Measurements from ENCODE around the gene KRT77. TPM values are rescaled to one million over a fixed set of nuclear protein-coding genes. Genes with fewer than 3 reads are reported as not detected.

KRT77 gene
- total RNA-seq, 4 donors from 2014 or later = not detected

DNA sequence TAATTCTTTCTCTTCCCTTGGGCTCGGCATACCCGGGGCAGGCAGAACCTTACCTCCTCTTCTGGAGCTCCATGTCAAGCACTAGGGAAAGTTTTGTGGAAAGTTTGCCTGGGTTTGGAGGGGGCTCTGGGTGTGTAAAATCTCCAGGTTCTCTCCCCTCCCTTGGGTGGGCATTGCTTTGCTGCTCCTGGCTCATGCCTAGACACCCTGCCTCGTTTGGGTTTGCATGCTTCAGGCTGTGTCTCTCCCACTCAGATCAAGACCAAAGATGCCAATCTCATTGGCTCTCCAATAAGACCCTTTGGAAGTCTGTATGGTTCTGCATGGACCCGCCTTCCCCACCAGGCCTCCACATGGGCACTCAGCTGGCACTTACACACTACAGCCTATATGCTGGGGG is 45.1 kb downstream of the KRT77 start:
- DNase-seq = no peak
- H3K36me3 ChIP-seq = no peaks in the 10 kb centered on the region
- H3K9me3 ChIP-seq = no peaks in the 10 kb centered on the region
- H3K4me1 ChIP-seq = no peaks in the 10 kb centered on the region
- TF ChIP-seq POLR2A (IDR thresholded peaks at IDR 0.05) = no peak
- TF ChIP-seq, protein P1, sequence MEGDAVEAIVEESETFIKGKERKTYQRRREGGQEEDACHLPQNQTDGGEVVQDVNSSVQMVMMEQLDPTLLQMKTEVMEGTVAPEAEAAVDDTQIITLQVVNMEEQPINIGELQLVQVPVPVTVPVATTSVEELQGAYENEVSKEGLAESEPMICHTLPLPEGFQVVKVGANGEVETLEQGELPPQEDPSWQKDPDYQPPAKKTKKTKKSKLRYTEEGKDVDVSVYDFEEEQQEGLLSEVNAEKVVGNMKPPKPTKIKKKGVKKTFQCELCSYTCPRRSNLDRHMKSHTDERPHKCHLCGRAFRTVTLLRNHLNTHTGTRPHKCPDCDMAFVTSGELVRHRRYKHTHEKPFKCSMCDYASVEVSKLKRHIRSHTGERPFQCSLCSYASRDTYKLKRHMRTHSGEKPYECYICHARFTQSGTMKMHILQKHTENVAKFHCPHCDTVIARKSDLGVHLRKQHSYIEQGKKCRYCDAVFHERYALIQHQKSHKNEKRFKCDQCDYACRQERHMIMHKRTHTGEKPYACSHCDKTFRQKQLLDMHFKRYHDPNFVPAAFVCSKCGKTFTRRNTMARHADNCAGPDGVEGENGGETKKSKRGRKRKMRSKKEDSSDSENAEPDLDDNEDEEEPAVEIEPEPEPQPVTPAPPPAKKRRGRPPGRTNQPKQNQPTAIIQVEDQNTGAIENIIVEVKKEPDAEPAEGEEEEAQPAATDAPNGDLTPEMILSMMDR (IDR thresholded peaks at IDR 0.05) = no peak
- H3K4me3 ChIP-seq = no peak overlapping the region
- no peaks in the 10 kb centered on the region for H3K27me3 ChIP-seq
- H3K27ac ChIP-seq = no peak overlapping the region
- intact Hi-C loops (cut with DNase I; ENCODE audit: low total_unique reads) = no loop called here

DNA sequence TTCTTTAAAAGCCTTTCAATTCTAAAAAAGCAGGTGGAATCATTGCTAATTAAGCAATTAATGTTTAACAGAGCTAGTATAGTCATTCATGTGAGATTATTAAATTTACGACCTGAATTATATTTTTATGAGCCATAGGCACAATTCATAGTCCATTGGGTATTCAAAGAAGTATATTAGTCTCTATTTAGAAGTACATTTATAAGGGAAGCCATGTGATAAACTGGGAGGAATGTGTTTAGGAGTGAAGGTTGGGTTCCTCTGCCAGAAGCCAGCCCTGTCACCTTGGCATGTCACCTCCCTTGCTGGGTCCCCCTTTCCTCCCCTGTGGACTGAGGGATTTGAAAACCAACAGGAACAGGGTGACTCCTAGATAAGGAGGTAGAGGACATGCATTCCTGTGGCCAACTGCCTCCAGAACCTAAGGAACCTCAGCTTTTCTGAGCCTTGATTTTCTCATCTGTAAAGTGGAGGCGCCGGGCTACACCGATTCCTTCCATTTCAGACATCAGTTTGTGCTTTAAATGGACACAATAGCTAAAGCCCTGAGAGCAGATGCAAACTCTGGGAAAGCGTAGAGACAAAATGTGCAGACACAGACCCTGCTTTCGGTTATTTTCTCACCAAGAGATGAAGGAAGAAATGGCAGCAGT is 45.9 kb downstream of the KRT77 start:
- Histone ChIP-seq H3K27ac (no peak overlapping the region), H3K4me3 (no peak overlapping the region), H3K36me3 (no peaks in the 10 kb centered on the region), H3K9me3 (no peaks in the 10 kb centered on the region), H3K4me1 (no peaks in the 10 kb centered on the region), H3K27me3 (no peaks in the 10 kb centered on the region)
- no peak for DNase-seq
- TF ChIP-seq, protein P1 (IDR thresholded peaks at IDR 0.05) = no peak
- TF ChIP-seq POLR2A (IDR thresholded peaks at IDR 0.05) = no peak
- intact Hi-C loops (cut with DNase I; ENCODE audit: low total_unique reads) = no loop called here

DNA sequence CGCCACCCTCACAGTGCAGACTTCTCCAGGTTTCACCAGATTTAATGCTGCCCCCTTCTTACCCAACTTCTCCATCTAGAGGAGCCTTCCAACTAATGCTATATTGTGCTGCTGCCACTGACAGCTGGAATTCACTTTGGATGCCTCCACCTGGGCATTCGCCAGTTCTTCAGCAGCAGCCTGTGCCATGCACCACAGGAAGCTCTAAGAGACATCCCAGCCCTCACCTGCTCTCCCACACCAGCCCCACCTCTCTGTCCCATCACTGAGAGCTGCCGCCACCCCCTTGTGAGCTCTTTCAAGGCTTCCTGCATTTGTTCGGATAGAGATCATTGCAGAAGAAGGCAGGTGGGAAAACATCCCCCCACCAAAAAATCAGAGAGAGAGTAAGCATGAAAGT is 46.7 kb downstream of the KRT77 start:
- no peaks in the 10 kb centered on the region for H3K9me3 ChIP-seq
- no peaks in the 10 kb centered on the region for H3K36me3 ChIP-seq
- no peaks in the 10 kb centered on the region for H3K4me1 ChIP-seq
- intact Hi-C loops (cut with DNase I; ENCODE audit: low total_unique reads) = no loop called here
- no peak overlapping the region for H3K27ac ChIP-seq
- DNase-seq = no peak
- TF ChIP-seq, protein P1 (IDR thresholded peaks at IDR 0.05) = no peak
- TF ChIP-seq POLR2A (IDR thresholded peaks at IDR 0.05) = no peak
- H3K27me3 ChIP-seq = no peaks in the 10 kb centered on the region
- H3K4me3 ChIP-seq = no peak overlapping the region

DNA sequence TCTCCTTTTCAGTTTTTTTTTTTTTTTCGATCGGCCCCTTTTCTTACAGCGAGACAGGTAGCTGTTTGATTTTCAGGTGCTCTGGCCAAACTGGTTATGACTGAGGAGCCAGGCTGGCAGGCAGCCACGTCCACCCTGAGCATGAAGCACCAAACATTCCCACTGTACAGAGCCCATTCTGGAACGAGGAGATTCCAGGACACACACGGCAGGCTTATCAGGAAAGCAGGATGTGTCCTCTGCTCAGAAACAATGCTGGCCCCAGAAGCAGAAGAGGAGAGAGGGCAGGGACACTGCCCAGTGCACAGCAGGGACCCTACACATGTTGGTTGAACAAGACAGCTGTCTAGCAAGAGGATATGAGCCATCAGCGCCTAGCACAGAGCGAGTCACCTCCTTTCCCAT is 47.6 kb downstream of the KRT77 start:
- H3K4me3 ChIP-seq = no peak overlapping the region
- H3K27me3 ChIP-seq = no peaks in the 10 kb centered on the region
- no peak for DNase-seq
- H3K27ac ChIP-seq = no peak overlapping the region
- no peaks in the 10 kb centered on the region for H3K9me3 ChIP-seq
- no peaks in the 10 kb centered on the region for H3K36me3 ChIP-seq
- intact Hi-C loops (cut with DNase I; ENCODE audit: low total_unique reads) = no loop called here
- H3K4me1 ChIP-seq = no peaks in the 10 kb centered on the region
- TF ChIP-seq, protein P1 (IDR thresholded peaks at IDR 0.05) = no peak
- TF ChIP-seq POLR2A (IDR thresholded peaks at IDR 0.05) = no peak

DNA sequence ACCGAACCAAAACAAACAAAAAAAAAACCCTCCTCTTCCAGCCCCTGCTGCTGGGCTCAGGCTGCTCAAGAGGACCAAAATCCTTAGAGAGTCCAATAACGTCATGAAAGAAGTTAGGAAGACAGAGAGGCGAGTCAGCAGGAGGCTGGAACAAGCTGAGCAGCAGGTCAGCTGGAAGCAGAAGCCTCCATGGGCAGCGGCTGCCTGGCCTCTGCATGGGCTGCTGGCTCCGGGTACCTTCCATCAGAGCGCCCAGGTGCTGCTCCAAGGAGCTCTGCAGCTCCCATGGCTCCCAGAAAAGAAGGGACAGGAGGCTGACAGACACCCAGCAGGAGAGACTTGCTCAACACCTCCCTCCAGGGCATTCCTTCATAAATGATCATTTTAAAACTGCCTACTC is 48.1 kb downstream of the KRT77 start:
- no peak overlapping the region for H3K27ac ChIP-seq
- H3K4me3 ChIP-seq = no peak overlapping the region
- no peaks in the 10 kb centered on the region for H3K36me3 ChIP-seq
- TF ChIP-seq, protein P1 (IDR thresholded peaks at IDR 0.05) = no peak
- TF ChIP-seq POLR2A (IDR thresholded peaks at IDR 0.05) = no peak
- no peaks in the 10 kb centered on the region for H3K9me3 ChIP-seq
- no peaks in the 10 kb centered on the region for H3K27me3 ChIP-seq
- no peaks in the 10 kb centered on the region for H3K4me1 ChIP-seq
- DNase-seq = no peak
- intact Hi-C loops (cut with DNase I; ENCODE audit: low total_unique reads) = no loop called here
